B cell (primary cell): ENCODE measurements around the gene ABHD17B. TPM values are rescaled to one million over a fixed set of nuclear protein-coding genes. Genes with fewer than 3 reads are reported as not detected.

ENCODE experiments used
- ATAC-seq: fragments of 200-7000 bp; cut with Tn5 transposase; one replicate; pipeline ENCODE4 v1.10.0; 2021; ENCODE audit warnings: low read depth, mild to moderate bottlenecking, moderate number of reproducible peaks, moderate library complexity
- CTCF ChIA-PET: fragments of 350-600 bp; sonication (Branson Sonifier 250); formaldehyde crosslinking; loops from one replicate; lab custom pipeline; 2021; ENCODE audit warnings: antibody characterized with exemption, inconsistent platforms; lab: Charles Lee
- POLR2A ChIA-PET: fragments of 350-600 bp; sonication (Branson Sonifier 250); formaldehyde crosslinking; loops from one replicate; lab custom pipeline; 2021; ENCODE audit warnings: antibody characterized with exemption; lab: Charles Lee
- DNase-seq: peaks from one replicate; pipeline ENCODE4 v3.0.0; 2013
- H2AFZ ChIP-seq: 2 replicates; pipeline ENCODE4 v1.6.1; 2012; ENCODE audit warnings: mild to moderate bottlenecking, low read depth, low read length; ENCODE audit not compliant: insufficient read depth, poor library complexity, severe bottlenecking
- H3K27ac ChIP-seq, 2 donors: 1 replicate in 1 of 2; 2 replicates in 1 of 2; pipeline ENCODE4 v1.5.1; 2012 to 2013; ENCODE audit warnings: low read length in 2 of 2, mild to moderate bottlenecking in 2 of 2, moderate library complexity in 1 of 2
- H3K27me3 ChIP-seq, 4 experiments: fragments of 200-600 bp in 1 of 4; sonication (generic) in 1 of 4; replicated peaks in 1 of 4; 1 replicate in 2 of 4; 2 replicates in 2 of 4; pipeline versions ENCODE4 v1.6.1 to v1.7.0; 2013 to 2016; ENCODE audit warnings: low read length in 3 of 4, mild to moderate bottlenecking in 2 of 4, mixed read lengths in 1 of 4, moderate library complexity in 1 of 4; ENCODE audit not compliant: insufficient read depth in 4 of 4, control insufficient read depth in 3 of 4; ENCODE audit errors: control extremely low read depth in 1 of 4
- H3K36me3 ChIP-seq, 2 experiments: replicated peaks in 1 of 2; 1 replicate in 1 of 2; 2 replicates in 1 of 2; pipeline versions ENCODE4 v1.6.1 to v1.7.1; 2013; ENCODE audit warnings: low read length in 1 of 2; ENCODE audit not compliant: insufficient read depth in 2 of 2, control insufficient read depth in 1 of 2; ENCODE audit errors: control extremely low read depth in 1 of 2, extremely low read depth in 1 of 2
- H3K4me1 ChIP-seq, 2 donors: fragments of 200-600 bp in 1 of 2; sonication (generic) in 1 of 2; 1 replicate in 1 of 2; 2 replicates in 1 of 2; pipeline versions ENCODE4 v1.5.1 to v1.6.1; 2013 to 2017; ENCODE audit warnings: low read length in 2 of 2; ENCODE audit not compliant: control insufficient read depth in 2 of 2, insufficient read depth in 2 of 2
- H3K4me2 ChIP-seq: replicated peaks from 2 replicates; pipeline ENCODE3; 2012; ENCODE audit warnings: mild to moderate bottlenecking, low read depth, low read length; ENCODE audit not compliant: poor library complexity, severe bottlenecking
- H3K4me3 ChIP-seq, 5 experiments: fragments of 200-600 bp in 1 of 5; sonication (generic) in 1 of 5; 1 replicate in 3 of 5; 2 replicates in 2 of 5; pipeline versions ENCODE4 v1.5.1 to v1.7.0; 2011 to 2016; ENCODE audit warnings: low read length in 4 of 5, mild to moderate bottlenecking in 4 of 5, low read depth in 2 of 5, control low read depth in 1 of 5, moderate library complexity in 1 of 5; ENCODE audit not compliant: insufficient read depth in 1 of 5; ENCODE audit errors: control extremely low read depth in 1 of 5, extremely low read depth in 1 of 5
- H3K79me2 ChIP-seq: fragments of 200-600 bp; sonication (generic); one replicate; pipeline ENCODE4 v1.6.0; 2016; ENCODE audit warnings: low read length; ENCODE audit not compliant: control insufficient read depth, insufficient read depth
- H3K9ac ChIP-seq: fragments of 200-600 bp; sonication (generic); 2 replicates; pipeline ENCODE4 v1.6.1; 2017; ENCODE audit warnings: mild to moderate bottlenecking, low read length, moderate library complexity
- H3K9me3 ChIP-seq, 3 donors: one replicate each; pipeline versions ENCODE4 v1.6.1 to v1.7.1; 2013; ENCODE audit warnings: low read length in 2 of 3; ENCODE audit not compliant: control insufficient read depth in 2 of 3, insufficient read depth in 1 of 3; ENCODE audit errors: control extremely low read depth in 1 of 3
- H4K20me1 ChIP-seq: 2 replicates; pipeline ENCODE4 v1.6.0; 2012; ENCODE audit warnings: mild to moderate bottlenecking, low read length; ENCODE audit not compliant: insufficient read depth, control insufficient read depth, poor library complexity, severe bottlenecking
- H3K27ac Mint-ChIP-seq: one replicate; pipeline ENCODE4 v1.8.0; 2021; ENCODE audit warnings: mixed read lengths
- H3K27me3 Mint-ChIP-seq: one replicate; pipeline ENCODE4 v1.8.0; 2021; ENCODE audit warnings: mixed read lengths
- H3K4me1 Mint-ChIP-seq: one replicate; pipeline ENCODE4 v1.8.0; 2021; ENCODE audit warnings: mixed read lengths
- H3K4me3 Mint-ChIP-seq: one replicate; pipeline ENCODE4 v1.8.0; 2021; ENCODE audit warnings: mixed read lengths
- H3K9me3 Mint-ChIP-seq: one replicate; pipeline ENCODE4 v1.8.0; 2022; ENCODE audit warnings: mixed read lengths; ENCODE audit not compliant: insufficient read depth
- EZH2 ChIP-seq: IDR thresholded peaks from 2 replicates; pipeline ENCODE4 v1.6.1; 2012; ENCODE audit warnings: borderline replicate concordance, low read depth, mild to moderate bottlenecking, moderate library complexity, low read length; ENCODE audit not compliant: insufficient read depth, poor library complexity, severe bottlenecking
- WGBS: methylation state at CpG from one replicate; pipeline ENCODE4 v1.1.5; 2013; ENCODE audit warnings: missing lambda C conversion rate; ENCODE audit not compliant: insufficient coverage; 5-methylcytosine and 5-hydroxymethylcytosine counted together
- intact Hi-C: fragments of 100-400 bp; cut with micrococcal nuclease; formaldehyde crosslinking; loops from one replicate; pipeline ENCODE4 v1.10.0; 2022
- polyA plus RNA-seq: library from polyadenylated mRNA; depleted of rRNA; stranded (reverse); fragments of >200 nt; gene quantifications from 2 replicates; pipeline ENCODE4 v1.2.3, GENCODE V29; 2012
- total RNA-seq, 2 donors: library from RNA; stranded (reverse); fragments of 120-200 nt in 1 of 2; gene quantifications; 1 replicate in 1 of 2; 2 replicates in 1 of 2; pipeline versions ENCODE4 v1.2.3 to v1.2.4, GENCODE V29; 2013 to 2022
- TF ChIP-seq, protein P1 (sequence below): fragments of 200-600 bp; IDR thresholded peaks from one replicate; pipeline ENCODE4 v1.8.0; 2022; ENCODE audit warnings: antibody characterized with exemption, mild to moderate bottlenecking

ABHD17B gene
- total and polyA plus RNA-seq, 2 donors (not counting 1 experiment from before 2014, with no cell fraction given) = 11.3 to 24.4 TPM

DNA sequence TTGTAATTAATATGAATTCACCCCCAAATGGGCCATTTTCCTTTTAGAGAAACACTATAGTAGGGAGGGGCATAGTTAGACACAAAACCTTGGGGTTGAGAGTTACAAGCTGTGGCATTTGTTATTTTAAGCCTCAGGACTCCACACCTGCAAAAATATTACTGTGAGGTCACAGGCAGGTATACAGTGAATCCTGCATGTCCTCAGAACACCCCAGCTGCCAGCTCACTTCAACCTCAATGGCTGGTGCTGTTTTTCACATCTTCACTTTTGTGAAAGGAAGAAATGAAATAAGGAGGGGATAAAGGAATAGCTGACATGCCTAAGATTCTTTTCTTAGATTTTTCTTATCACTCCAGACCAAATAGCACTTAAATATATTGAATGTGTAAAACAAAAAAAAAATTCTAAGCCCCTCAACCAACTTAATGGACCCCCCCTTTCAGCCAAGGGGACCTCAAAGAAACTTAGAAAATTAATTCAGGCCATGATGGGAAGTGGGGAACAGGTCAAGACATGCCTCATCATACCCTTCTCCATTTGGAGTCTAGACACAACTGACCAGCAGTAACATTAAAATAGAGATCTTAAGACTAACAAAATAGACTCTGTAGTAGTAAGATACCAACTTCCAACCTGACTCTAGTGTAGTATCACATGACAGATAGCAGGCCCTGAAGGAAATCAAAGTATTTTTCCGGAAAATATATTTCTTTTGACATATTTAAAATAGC lies 9.6 kb upstream of the ABHD17B start:
- H4K20me1 ChIP-seq = peaks cover 10% of the 10 kb centered on the region
- no peaks in the 10 kb centered on the region for H3K4me1 ChIP-seq
- no peak overlapping the region for H3K9ac ChIP-seq
- no peak overlapping the region for H3K4me2 ChIP-seq
- H3K4me3 ChIP-seq = no peak overlapping the region
- WGBS = no CpG with 5 or more reads among the region's 1 CpG
- peaks cover 92% of the 10 kb centered on the region for H3K79me2 ChIP-seq
- no peak overlapping the region for H3K27ac ChIP-seq
- DNase-seq (no peak), ATAC-seq (no peak)
- no peak overlapping the region for H2AFZ ChIP-seq
- ChIA-PET POLR2A (no interaction called here), CTCF (no interaction called here)
- Mint-ChIP-seq H3K4me1 (peaks cover 13% of the 10 kb centered on the region), H3K4me3 (no peak overlapping the region), H3K9me3 (no peaks in the 10 kb centered on the region), H3K27ac (no peak overlapping the region), H3K27me3 (no peaks in the 10 kb centered on the region)
- intact Hi-C loops = no loop called here
- no peaks in the 10 kb centered on the region for H3K27me3 ChIP-seq
- H3K9me3 ChIP-seq = no peaks in the 10 kb centered on the region
- peaks cover 5 to 8% of the 10 kb centered on the region in 2 experiments for H3K36me3 ChIP-seq
- TF ChIP-seq, protein P1, sequence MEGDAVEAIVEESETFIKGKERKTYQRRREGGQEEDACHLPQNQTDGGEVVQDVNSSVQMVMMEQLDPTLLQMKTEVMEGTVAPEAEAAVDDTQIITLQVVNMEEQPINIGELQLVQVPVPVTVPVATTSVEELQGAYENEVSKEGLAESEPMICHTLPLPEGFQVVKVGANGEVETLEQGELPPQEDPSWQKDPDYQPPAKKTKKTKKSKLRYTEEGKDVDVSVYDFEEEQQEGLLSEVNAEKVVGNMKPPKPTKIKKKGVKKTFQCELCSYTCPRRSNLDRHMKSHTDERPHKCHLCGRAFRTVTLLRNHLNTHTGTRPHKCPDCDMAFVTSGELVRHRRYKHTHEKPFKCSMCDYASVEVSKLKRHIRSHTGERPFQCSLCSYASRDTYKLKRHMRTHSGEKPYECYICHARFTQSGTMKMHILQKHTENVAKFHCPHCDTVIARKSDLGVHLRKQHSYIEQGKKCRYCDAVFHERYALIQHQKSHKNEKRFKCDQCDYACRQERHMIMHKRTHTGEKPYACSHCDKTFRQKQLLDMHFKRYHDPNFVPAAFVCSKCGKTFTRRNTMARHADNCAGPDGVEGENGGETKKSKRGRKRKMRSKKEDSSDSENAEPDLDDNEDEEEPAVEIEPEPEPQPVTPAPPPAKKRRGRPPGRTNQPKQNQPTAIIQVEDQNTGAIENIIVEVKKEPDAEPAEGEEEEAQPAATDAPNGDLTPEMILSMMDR = no peak
- no peak for TF ChIP-seq EZH2

DNA sequence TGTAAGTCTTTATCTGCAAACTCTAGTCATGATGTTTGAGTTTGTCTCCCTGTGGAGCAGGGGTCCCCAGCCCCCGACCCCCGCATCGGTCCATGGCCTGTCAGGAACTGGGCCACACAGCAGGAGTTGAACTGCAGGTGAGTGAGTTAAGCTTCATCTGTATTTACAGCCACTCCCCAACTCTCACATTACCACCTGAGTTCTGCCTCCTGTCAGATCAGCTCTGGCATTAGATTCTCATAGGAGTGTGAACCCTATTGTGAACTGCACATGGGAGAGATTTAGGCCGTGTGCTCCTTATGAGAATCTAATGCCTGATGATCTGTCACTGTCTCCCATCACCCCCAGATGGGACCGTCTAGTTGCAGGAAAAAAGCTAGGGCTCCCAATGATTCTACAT lies 7.4 kb upstream of the ABHD17B start:
- no peaks in the 10 kb centered on the region for H3K4me1 ChIP-seq
- intact Hi-C loops = no loop called here
- 100% methylated on average over 3 of the region's 5 CpGs for WGBS
- H4K20me1 ChIP-seq = peaks cover 12% of the 10 kb centered on the region
- H3K36me3 ChIP-seq = peaks cover 5 to 8% of the 10 kb centered on the region in 2 experiments
- H3K9me3 ChIP-seq = no peaks in the 10 kb centered on the region
- no peak overlapping the region for H3K4me3 ChIP-seq
- no peak overlapping the region for H3K4me2 ChIP-seq
- H2AFZ ChIP-seq = no peak overlapping the region
- H3K4me1 Mint-ChIP-seq = peaks cover 24% of the 10 kb centered on the region
- ATAC-seq (no peak), DNase-seq (no peak)
- H3K9ac ChIP-seq = no peak overlapping the region
- no peak overlapping the region for H3K27ac Mint-ChIP-seq
- no peak overlapping the region for H3K27ac ChIP-seq
- no peak for TF ChIP-seq EZH2
- TF ChIP-seq, protein P1 = no peak
- no peaks in the 10 kb centered on the region for H3K27me3 ChIP-seq
- H3K4me3 Mint-ChIP-seq = no peak overlapping the region
- POLR2A ChIA-PET = no interaction called here
- CTCF ChIA-PET = no interaction called here
- H3K27me3 Mint-ChIP-seq = no peaks in the 10 kb centered on the region
- no peaks in the 10 kb centered on the region for H3K9me3 Mint-ChIP-seq
- H3K79me2 ChIP-seq = peaks cover 93% of the 10 kb centered on the region
